Adrenal gland (tissue), 12 donors: ENCODE results near the gene GGT5. TPM values are rescaled to one million over a fixed set of nuclear protein-coding genes. Genes with fewer than 3 reads are reported as not detected.
"Not testable (repeated sequence)": the region's sequence is repeated elsewhere in the genome, so short reads cannot be mapped to it uniquely, and the experiment has no call there.

ENCODE experiments used
- DNase-seq, 7 donors: peaks; one replicate each; pipeline ENCODE4 v3.0.0-alpha.2; 2019 to 2020
- H3K27ac ChIP-seq, 5 donors: fragments of 200-600 bp; sonication (generic) in 4 of 5; 1 replicate in 3 of 5; 2 replicates in 2 of 5; pipeline versions ENCODE4 v1.5.1 to v1.8.0; 2016 to 2020; ENCODE audit warnings: mild to moderate bottlenecking in 1 of 5
- H3K27me3 ChIP-seq: fragments of 200-600 bp; 2 replicates; pipeline ENCODE4 v1.8.0; 2021
- H3K36me3 ChIP-seq, 2 donors: fragments of 200-600 bp; replicated peaks in 1 of 2; 1 replicate in 1 of 2; 2 replicates in 1 of 2; pipeline versions ENCODE4 v1.5.1 to v1.8.0; 2018 to 2022
- H3K4me1 ChIP-seq, 2 donors: fragments of 200-600 bp; replicated peaks in 1 of 2; 1 replicate in 1 of 2; 2 replicates in 1 of 2; pipeline versions ENCODE4 v1.5.1 to v1.8.0; 2018 to 2021
- H3K4me3 ChIP-seq, 4 donors: fragments of 200-600 bp; sonication (generic) in 3 of 4; one replicate each; pipeline ENCODE4 v1.5.1; 2016 to 2018
- H3K9me3 ChIP-seq, 3 donors: fragments of 200-600 bp; sonication (generic) in 1 of 3; replicated peaks in 1 of 3; 1 replicate in 2 of 3; 2 replicates in 1 of 3; pipeline versions ENCODE4 v1.5.1 to v1.8.0; 2016 to 2021
- POLR2A ChIP-seq, 2 donors: fragments of 450-650 bp; IDR thresholded peaks; one replicate each; pipeline ENCODE4 v1.6.1; 2017; ENCODE audit warnings: antibody characterized with exemption in 2 of 2, mild to moderate bottlenecking in 2 of 2, moderate library complexity in 1 of 2
- WGBS, 4 donors: extraction: QIAGEN DNeasy Blood & Tissue Kit in 2 of 4; methylation state at CpG; one replicate each; pipeline versions ENCODE4 v1.1.5 to v1.1.7; 2013 to 2017; 5-methylcytosine and 5-hydroxymethylcytosine counted together
- intact Hi-C, 2 donors: fragments of 100-400 bp; cut with DNase I; formaldehyde crosslinking; loops; one replicate each; pipeline versions ENCODE4 v1.14.1 to v1.15.0; 2022 to 2023
- polyA plus RNA-seq, 3 donors: library from polyadenylated mRNA; stranded (reverse); fragments of 200-250 nt in 2 of 3; fragments of 350-450 nt in 1 of 3; fragmentation: Illumina TruSeq in 1 of 3; extraction: RNeasy Lipid Tissue Mini Kit (QIAGEN cat#74804) in 1 of 3; gene quantifications; one replicate each; pipeline ENCODE4 v1.2.3, GENCODE V29; 2013 to 2014
- total RNA-seq, 9 donors: library from RNA; depleted of rRNA in 4 of 9; stranded (reverse); fragments of >200 nt in 4 of 9; fragments of 120-200 nt in 1 of 9; fragmentation: NEBNext Ultra II Directional in 1 of 9; extraction: Animal tissue kit (Norgen Biotek cat#: 25700) in 1 of 9; gene quantifications; one replicate each; pipeline versions ENCODE4 v1.1.0 to v1.2.4, GENCODE V29; 2013 to 2023
- TF ChIP-seq, protein P1 (sequence below), 6 experiments: fragments of 450-650 bp in 4 of 6; fragments of 200-600 bp in 2 of 6; sonication (generic) in 1 of 6; IDR thresholded peaks; 1 replicate in 5 of 6; 2 replicates in 1 of 6; pipeline versions ENCODE4 v1.5.1 to v1.8.0; 2016 to 2021; ENCODE audit warnings: antibody characterized with exemption in 6 of 6, mild to moderate bottlenecking in 2 of 6, moderate library complexity in 1 of 6
- donor health status: healthy with polysubstance abuse.
- donor health status: Bipolar disorder and iron deficiency.
- donor health status: DM: yes; HTN: yes; CAD: no.
- donor health status: DM: no; HTN: no; CAD: no.
- donor health status: DM: no; HTN: no; CAD: no.
- donor health status: DM: yes; HTN: yes; CAD: no.

The GGT5 gene
- total and polyA plus RNA-seq, 12 donors: 7.5 to 149 (median 78.5) TPM

GRCh38 chr22:24240381-24240780 lies 4.5 kb downstream of the GGT5 start:
- H3K27ac ChIP-seq: peak overlapping the region in 1 of 5 donors; percentile 26
- H3K36me3 ChIP-seq: no peaks in the 10 kb centered on the region
- H3K4me1 ChIP-seq: no peaks in the 10 kb centered on the region
- intact Hi-C loops: no loop called here
- no peak overlapping the region for H3K4me3 ChIP-seq
- 71 to 85% (median 80%) methylated on average over 6 of the region's 6 CpGs for WGBS, 4 donors
- TF ChIP-seq POLR2A (IDR thresholded peaks at IDR 0.05): no peak
- TF ChIP-seq, protein P1, sequence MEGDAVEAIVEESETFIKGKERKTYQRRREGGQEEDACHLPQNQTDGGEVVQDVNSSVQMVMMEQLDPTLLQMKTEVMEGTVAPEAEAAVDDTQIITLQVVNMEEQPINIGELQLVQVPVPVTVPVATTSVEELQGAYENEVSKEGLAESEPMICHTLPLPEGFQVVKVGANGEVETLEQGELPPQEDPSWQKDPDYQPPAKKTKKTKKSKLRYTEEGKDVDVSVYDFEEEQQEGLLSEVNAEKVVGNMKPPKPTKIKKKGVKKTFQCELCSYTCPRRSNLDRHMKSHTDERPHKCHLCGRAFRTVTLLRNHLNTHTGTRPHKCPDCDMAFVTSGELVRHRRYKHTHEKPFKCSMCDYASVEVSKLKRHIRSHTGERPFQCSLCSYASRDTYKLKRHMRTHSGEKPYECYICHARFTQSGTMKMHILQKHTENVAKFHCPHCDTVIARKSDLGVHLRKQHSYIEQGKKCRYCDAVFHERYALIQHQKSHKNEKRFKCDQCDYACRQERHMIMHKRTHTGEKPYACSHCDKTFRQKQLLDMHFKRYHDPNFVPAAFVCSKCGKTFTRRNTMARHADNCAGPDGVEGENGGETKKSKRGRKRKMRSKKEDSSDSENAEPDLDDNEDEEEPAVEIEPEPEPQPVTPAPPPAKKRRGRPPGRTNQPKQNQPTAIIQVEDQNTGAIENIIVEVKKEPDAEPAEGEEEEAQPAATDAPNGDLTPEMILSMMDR (IDR thresholded peaks at IDR 0.05): no peak
- DNase-seq: no peak
- no peaks in the 10 kb centered on the region for H3K27me3 ChIP-seq
- H3K9me3 ChIP-seq: no peaks in the 10 kb centered on the region

GRCh38 chr22:24238101-24238694 lies 6.7 kb downstream of the GGT5 start:
- H3K36me3 ChIP-seq, H3K4me1 ChIP-seq, H3K9me3 ChIP-seq, H3K4me3 ChIP-seq, DNase-seq, intact Hi-C loops, H3K27me3 ChIP-seq, H3K27ac ChIP-seq: not testable (repeated sequence)
- 82 to 90% (median 88%) methylated on average over 13 of the region's 13 CpGs for WGBS, 4 donors

GRCh38 chr22:24236656-24237055 lies 8.2 kb downstream of the GGT5 start:
- intact Hi-C loops: no loop called here
- no peaks in the 10 kb centered on the region for H3K4me1 ChIP-seq
- H3K9me3 ChIP-seq: no peaks in the 10 kb centered on the region
- no peak overlapping the region for H3K4me3 ChIP-seq
- no peak for DNase-seq
- no peaks in the 10 kb centered on the region for H3K36me3 ChIP-seq
- no peaks in the 10 kb centered on the region for H3K27me3 ChIP-seq
- TF ChIP-seq POLR2A (IDR thresholded peaks at IDR 0.05): no peak
- TF ChIP-seq, protein P1 (IDR thresholded peaks at IDR 0.05): no peak
- no peak overlapping the region for H3K27ac ChIP-seq
- WGBS, 4 donors: 72 to 84% (median 78%) methylated on average over 4 of the region's 4 CpGs

DNA sequence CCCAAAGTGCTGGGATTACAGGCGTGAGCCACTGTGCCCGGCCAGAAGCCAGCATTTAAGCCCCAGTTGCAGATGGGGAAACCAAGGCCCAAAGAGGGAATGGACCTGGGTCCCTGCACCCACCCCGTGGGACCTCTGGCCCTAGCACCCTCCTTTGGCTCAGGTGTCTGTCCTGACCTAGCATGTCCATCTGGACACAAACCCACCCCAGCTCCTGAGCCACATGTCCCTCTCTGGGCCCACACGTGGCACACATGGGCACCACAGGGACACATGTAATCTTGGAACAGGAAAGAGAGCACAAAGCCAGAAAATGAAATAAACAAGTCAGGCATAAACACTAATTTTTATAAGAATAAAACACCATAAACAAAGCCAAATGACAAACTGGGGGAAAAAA lies 9.6 kb downstream of the GGT5 start:
- intact Hi-C loops: no loop called here
- Histone ChIP-seq H3K4me1 (no peaks in the 10 kb centered on the region), H3K27ac (peak overlapping the region in 1 of 5 donors; percentile 52), H3K27me3 (no peaks in the 10 kb centered on the region), H3K4me3 (no peak overlapping the region), H3K9me3 (no peaks in the 10 kb centered on the region), H3K36me3 (no peaks in the 10 kb centered on the region)
- 88 to 98% (median 92%) methylated on average over 2 to 4 of the region's 4 CpGs for WGBS, 4 donors
- TF ChIP-seq, protein P1 (IDR thresholded peaks at IDR 0.05): no peak
- no peak for TF ChIP-seq POLR2A (IDR thresholded peaks at IDR 0.05)
- DNase-seq: no peak

DNA sequence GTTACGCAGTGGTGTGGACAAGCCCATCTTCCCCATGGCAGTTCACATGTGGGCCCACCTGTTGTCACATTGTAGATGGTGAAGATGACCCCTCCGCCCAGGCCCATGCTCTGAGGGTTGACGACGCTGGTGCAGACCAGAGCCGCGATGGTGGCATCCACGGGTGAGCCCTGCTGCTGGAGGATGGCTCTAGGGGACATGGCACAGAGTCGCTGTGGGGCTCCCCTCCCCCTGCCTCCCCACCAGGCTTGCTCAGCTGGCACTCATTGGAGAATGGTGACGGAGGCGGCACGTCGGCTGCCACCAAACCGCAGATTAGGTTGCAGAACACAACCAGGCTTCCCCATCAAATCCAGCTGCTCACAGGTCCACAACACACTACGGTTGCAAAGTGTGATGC lies 11.1 kb downstream of the GGT5 start:
- Histone ChIP-seq H3K4me3 (no peak overlapping the region), H3K27me3 (no peaks in the 10 kb centered on the region), H3K36me3 (no peaks in the 10 kb centered on the region), H3K27ac (no peak overlapping the region), H3K9me3 (no peaks in the 10 kb centered on the region), H3K4me1 (no peaks in the 10 kb centered on the region)
- 89 to 100% (median 93%) methylated on average over 2 to 14 of the region's 14 CpGs for WGBS, 4 donors
- intact Hi-C loops: loop anchor here in 1 of 2 donors (5.0 kb wide), 1 partner anchor 37 kb away; no protein-coding TSS in a partner anchor
- TF ChIP-seq, protein P1 (IDR thresholded peaks at IDR 0.05): no peak
- no peak for TF ChIP-seq POLR2A (IDR thresholded peaks at IDR 0.05)
- no peak for DNase-seq
